ENCODE measurements around the gene PWWP2A. TPM values are rescaled to one million over a fixed set of nuclear protein-coding genes. Genes with fewer than 3 reads are reported as not detected.

Gene PWWP2A
- total RNA-seq, 1 experiment from 2014 or later: 61.1 TPM

GRCh38 chr5:160119142-160119904 lies at the start of gene PWWP2A (continued):
- no peak for TF ChIP-seq ZMAT4 (CRISPR knock-in tag; IDR thresholded peaks at IDR 0.05)
- no peak for TF ChIP-seq NR1H2 (CRISPR knock-in tag; IDR thresholded peaks at IDR 0.05)
- no peak; the same call in 1 of the 2 replicates for TF ChIP-seq ELF4 (CRISPR knock-in tag; IDR thresholded peaks at IDR 0.05; ENCODE audit: low read depth)
- TF ChIP-seq NFE2L1 (CRISPR knock-in tag; IDR thresholded peaks at IDR 0.05): no peak
- no peak for TF ChIP-seq ZNF416 (CRISPR knock-in tag; IDR thresholded peaks at IDR 0.05)
- TF ChIP-seq ZNF317 (CRISPR knock-in tag; IDR thresholded peaks at IDR 0.05; ENCODE audit: borderline replicate concordance, low read depth): no peak
- TF ChIP-seq, protein P1, sequence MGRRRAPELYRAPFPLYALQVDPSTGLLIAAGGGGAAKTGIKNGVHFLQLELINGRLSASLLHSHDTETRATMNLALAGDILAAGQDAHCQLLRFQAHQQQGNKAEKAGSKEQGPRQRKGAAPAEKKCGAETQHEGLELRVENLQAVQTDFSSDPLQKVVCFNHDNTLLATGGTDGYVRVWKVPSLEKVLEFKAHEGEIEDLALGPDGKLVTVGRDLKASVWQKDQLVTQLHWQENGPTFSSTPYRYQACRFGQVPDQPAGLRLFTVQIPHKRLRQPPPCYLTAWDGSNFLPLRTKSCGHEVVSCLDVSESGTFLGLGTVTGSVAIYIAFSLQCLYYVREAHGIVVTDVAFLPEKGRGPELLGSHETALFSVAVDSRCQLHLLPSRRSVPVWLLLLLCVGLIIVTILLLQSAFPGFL (CRISPR knock-in tag; IDR thresholded peaks at IDR 0.05; ENCODE audit: borderline replicate concordance): no peak
- no peak for TF ChIP-seq FOXP4 (CRISPR knock-in tag; IDR thresholded peaks at IDR 0.05)
- no peak for TF ChIP-seq NR2C2 (CRISPR knock-in tag; IDR thresholded peaks at IDR 0.05)
- no peak for TF ChIP-seq CDX4 (CRISPR knock-in tag; IDR thresholded peaks at IDR 0.05; ENCODE audit: borderline replicate concordance)
- no peak for TF ChIP-seq MXD4 (CRISPR knock-in tag; IDR thresholded peaks at IDR 0.05; ENCODE audit: borderline replicate concordance)
- TF ChIP-seq FOXK1 (CRISPR knock-in tag; IDR thresholded peaks at IDR 0.05): peak; percentile 27; the same call in 1 of the 2 replicates
- TF ChIP-seq, protein P2, sequence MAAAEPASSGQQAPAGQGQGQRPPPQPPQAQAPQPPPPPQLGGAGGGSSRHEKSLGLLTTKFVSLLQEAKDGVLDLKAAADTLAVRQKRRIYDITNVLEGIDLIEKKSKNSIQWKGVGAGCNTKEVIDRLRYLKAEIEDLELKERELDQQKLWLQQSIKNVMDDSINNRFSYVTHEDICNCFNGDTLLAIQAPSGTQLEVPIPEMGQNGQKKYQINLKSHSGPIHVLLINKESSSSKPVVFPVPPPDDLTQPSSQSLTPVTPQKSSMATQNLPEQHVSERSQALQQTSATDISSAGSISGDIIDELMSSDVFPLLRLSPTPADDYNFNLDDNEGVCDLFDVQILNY (CRISPR knock-in tag; IDR thresholded peaks at IDR 0.05): 0 out of 2 replicates have a peak, but pooled peaks have one; percentile 5
- no peak for TF ChIP-seq HMGA2 (CRISPR knock-in tag; IDR thresholded peaks at IDR 0.05)
- TF ChIP-seq ATF6 (CRISPR knock-in tag; IDR thresholded peaks at IDR 0.05): no peak
- no peak for TF ChIP-seq TEAD1 (CRISPR knock-in tag; IDR thresholded peaks at IDR 0.05)
- no peak for TF ChIP-seq ZNF671 (CRISPR knock-in tag; IDR thresholded peaks at IDR 0.05)
- TF ChIP-seq, protein P3, sequence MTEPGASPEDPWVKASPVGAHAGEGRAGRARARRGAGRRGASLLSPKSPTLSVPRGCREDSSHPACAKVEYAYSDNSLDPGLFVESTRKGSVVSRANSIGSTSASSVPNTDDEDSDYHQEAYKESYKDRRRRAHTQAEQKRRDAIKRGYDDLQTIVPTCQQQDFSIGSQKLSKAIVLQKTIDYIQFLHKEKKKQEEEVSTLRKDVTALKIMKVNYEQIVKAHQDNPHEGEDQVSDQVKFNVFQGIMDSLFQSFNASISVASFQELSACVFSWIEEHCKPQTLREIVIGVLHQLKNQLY (CRISPR knock-in tag; IDR thresholded peaks at IDR 0.05): peak; percentile 64; the same call in 1 of the 2 replicates
- TF ChIP-seq FOXJ3 (CRISPR knock-in tag; IDR thresholded peaks at IDR 0.05; ENCODE audit: borderline replicate concordance): no peak
- TF ChIP-seq ZNF512 (CRISPR knock-in tag; IDR thresholded peaks at IDR 0.05; ENCODE audit: borderline replicate concordance): no peak
- TF ChIP-seq MYBL2 (CRISPR knock-in tag; IDR thresholded peaks at IDR 0.05): no peak
- no peak for TF ChIP-seq EMX1 (CRISPR knock-in tag; IDR thresholded peaks at IDR 0.05)
- TF ChIP-seq, protein P4, sequence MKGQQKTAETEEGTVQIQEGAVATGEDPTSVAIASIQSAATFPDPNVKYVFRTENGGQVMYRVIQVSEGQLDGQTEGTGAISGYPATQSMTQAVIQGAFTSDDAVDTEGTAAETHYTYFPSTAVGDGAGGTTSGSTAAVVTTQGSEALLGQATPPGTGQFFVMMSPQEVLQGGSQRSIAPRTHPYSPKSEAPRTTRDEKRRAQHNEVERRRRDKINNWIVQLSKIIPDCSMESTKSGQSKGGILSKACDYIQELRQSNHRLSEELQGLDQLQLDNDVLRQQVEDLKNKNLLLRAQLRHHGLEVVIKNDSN (CRISPR knock-in tag; IDR thresholded peaks at IDR 0.05): peak; percentile 56; the same call in 1 of the 2 replicates
- TF ChIP-seq, protein P5, sequence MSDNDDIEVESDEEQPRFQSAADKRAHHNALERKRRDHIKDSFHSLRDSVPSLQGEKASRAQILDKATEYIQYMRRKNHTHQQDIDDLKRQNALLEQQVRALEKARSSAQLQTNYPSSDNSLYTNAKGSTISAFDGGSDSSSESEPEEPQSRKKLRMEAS (CRISPR knock-in tag; IDR thresholded peaks at IDR 0.05): peak; percentile 62
- TF ChIP-seq, protein P6, sequence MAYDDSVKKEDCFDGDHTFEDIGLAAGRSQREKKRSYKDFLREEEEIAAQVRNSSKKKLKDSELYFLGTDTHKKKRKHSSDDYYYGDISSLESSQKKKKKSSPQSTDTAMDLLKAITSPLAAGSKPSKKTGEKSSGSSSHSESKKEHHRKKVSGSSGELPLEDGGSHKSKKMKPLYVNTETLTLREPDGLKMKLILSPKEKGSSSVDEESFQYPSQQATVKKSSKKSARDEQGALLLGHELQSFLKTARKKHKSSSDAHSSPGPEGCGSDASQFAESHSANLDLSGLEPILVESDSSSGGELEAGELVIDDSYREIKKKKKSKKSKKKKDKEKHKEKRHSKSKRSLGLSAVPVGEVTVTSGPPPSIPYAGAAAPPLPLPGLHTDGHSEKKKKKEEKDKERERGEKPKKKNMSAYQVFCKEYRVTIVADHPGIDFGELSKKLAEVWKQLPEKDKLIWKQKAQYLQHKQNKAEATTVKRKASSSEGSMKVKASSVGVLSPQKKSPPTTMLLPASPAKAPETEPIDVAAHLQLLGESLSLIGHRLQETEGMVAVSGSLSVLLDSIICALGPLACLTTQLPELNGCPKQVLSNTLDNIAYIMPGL (CRISPR knock-in tag; IDR thresholded peaks at IDR 0.05): peak; percentile 86; the same call in 1 of the 2 replicates

Data from WTC11 (cell line).